Limb (tissue), 2 donors: ENCODE data around the gene FOXS1.
"Not testable (repeated sequence)": the region's sequence is repeated elsewhere in the genome, so short reads cannot be mapped to it uniquely, and the experiment has no call there.

Experiments
- DNase-seq, 2 donors: peaks; one replicate each; pipeline ENCODE4 v3.0.0-alpha.2; 2016; ENCODE audit errors: extremely low spot score in 2 of 2

Gene FOXS1

GRCh38 chr20:31840906-31841816 lies 4.2 kb downstream of the FOXS1 start:
- DNase-seq = no peak

GRCh38 chr20:31839782-31840487 lies 5.5 kb downstream of the FOXS1 start:
- DNase-seq = no peak

GRCh38 chr20:31838646-31839292 lies 6.6 kb downstream of the FOXS1 start:
- no peak for DNase-seq

DNA sequence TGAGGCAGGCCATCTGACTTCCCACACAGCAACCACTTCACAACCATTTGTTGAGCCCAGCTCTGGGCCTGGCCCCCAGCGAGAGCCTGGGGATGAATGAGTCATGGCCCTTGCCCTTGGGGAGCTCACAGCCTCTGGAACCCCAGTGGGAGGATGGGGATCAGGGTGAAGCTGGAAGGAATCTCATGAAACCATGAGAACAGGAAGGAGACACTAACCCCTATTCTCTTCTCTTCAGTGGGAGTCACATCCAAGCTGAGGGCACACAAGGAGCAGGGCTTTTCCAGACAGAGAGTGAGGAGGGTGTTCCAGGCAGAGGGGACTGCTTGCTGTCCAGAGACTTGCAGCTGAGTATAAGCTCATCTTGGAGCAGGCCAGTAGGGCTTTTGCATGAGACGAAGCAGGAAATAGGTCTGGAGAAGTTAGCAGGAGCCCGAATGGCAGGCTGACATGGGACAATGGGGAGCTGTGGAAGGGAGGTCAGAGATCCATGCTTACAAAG lies 7.5 kb downstream of the FOXS1 start:
- no peak for DNase-seq

GRCh38 chr20:31836853-31837608 lies 8.4 kb downstream of the FOXS1 start:
- no peak for DNase-seq

- peak in 1 of 2 donors; percentile 64 for DNase-seq
Observed at GRCh38 chr20:31835977-31836852, 9.2 kb downstream of the FOXS1 start.

GRCh38 chr20:31835554-31835953 lies 9.8 kb downstream of the FOXS1 start:
- no peak for DNase-seq

DNA sequence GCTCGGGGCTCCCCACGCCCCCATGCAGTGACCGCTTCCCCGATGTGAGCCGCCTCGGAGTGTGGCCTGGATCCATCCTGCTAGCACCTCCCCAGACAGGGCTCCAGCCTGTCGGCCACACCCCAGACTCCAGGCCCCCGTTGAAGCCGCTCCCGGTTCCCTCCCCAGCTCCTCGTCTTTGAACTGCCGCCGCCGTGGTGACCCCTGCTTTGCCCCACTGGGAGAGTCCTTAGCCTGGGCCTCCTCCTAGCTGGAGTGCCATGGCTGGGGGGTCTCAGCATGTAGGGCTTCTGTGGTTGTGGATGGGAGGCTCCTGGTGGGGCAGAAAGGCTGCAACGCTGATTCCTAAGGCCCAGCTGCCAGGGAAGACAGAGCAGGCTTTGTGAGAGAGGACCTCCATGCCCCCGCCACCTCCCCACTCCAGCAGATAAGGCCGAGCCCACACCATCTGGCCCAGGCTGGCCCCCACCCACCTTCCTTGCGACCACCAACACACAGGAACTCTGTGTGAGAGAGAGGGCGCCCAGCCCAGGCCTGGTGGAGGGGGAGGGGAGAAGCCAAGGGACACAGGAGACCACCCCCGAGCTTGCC lies 11.4 kb downstream of the FOXS1 start:
- no peak for DNase-seq

GRCh38 chr20:31833130-31833930 lies 12.1 kb downstream of the FOXS1 start:
- peak in 1 of 2 donors; percentile 79 for DNase-seq

- DNase-seq = no peak
Observed at GRCh38 chr20:31831771-31832306, 13.6 kb downstream of the FOXS1 start.

GRCh38 chr20:31831211-31831610 lies 14.2 kb downstream of the FOXS1 start:
- no peak for DNase-seq

- no peak for DNase-seq
Observed at GRCh38 chr20:31830406-31830981, 14.9 kb downstream of the FOXS1 start.

DNA sequence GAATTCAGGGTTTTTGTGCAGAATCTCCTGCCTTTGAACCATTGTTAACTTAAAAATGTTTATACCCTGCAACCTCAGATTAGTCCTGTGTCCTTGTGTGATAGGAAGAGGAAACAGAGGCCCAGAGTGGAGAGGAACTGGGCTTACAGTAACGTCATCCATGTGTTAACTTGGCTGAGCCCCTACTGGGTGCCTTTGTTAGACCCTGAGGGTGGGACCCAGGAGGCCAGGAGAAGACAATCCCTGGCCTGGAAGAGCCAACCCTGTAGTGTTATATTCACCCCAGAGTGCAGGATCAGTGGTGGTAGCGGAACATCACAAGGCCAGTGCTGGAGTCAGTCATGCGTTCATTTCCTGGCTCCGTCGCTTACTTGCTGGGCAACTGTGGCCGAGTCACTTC lies 15.7 kb downstream of the FOXS1 start:
- DNase-seq = no peak

DNA sequence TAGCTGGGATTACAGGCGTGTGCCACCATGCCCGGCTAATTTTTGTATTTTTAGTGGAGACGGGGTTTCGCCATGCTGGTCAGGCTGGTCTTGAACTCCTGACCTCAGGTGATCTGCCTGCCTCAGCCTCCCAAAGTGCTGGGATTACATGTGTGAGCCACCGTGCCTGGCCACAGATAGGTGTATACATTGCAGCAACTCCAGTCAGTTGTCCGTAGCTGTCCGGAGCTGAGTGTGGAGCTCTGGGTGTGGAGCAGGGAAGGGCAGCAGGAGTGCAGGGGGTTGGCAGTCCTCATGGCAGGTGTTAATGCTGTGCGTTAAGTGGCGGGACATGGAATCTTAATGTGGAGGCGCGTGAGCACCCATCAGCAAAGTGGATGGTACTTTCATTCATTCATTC lies 17.4 kb downstream of the FOXS1 start:
- not testable (repeated sequence) for DNase-seq

DNA sequence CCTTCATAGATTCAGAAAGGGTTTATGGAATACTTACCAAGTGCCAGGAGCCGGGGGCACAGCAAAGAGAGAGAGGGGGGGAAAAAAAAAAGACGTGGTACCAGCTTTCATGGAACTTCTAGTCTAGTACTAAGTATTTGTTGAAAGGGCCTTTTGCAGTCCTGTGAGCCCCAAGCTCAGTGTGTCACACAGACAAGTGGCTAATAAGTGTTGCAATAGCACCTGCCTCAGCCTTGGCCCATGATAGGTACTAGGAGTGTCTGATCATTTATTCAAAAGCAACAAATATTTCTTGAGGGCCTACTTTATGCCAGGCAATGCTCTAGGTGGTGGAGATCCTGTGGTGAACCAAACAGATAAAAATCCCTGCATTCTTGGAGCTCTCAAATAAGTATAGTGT lies 18.3 kb downstream of the FOXS1 start:
- DNase-seq = no peak

DNA sequence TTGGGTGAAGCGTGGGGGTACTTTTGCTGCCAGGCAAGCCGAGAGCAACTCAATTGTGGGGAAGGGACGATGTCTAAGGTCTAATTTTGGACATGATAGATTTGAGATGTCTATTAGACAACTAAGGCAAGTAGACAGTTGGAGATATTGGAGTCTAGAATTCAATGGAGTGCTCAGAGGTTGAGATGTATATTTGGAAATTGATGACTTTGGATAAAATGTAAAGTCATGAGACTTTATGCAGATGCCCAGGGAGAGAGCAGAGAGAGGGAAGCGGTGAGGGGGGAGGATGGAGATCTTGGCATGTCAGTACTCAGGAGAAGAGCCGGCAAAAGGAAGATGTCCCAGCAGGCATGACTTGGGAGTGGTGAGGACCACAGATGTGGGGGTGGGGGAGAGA lies 19.3 kb downstream of the FOXS1 start:
- DNase-seq = no peak

DNA sequence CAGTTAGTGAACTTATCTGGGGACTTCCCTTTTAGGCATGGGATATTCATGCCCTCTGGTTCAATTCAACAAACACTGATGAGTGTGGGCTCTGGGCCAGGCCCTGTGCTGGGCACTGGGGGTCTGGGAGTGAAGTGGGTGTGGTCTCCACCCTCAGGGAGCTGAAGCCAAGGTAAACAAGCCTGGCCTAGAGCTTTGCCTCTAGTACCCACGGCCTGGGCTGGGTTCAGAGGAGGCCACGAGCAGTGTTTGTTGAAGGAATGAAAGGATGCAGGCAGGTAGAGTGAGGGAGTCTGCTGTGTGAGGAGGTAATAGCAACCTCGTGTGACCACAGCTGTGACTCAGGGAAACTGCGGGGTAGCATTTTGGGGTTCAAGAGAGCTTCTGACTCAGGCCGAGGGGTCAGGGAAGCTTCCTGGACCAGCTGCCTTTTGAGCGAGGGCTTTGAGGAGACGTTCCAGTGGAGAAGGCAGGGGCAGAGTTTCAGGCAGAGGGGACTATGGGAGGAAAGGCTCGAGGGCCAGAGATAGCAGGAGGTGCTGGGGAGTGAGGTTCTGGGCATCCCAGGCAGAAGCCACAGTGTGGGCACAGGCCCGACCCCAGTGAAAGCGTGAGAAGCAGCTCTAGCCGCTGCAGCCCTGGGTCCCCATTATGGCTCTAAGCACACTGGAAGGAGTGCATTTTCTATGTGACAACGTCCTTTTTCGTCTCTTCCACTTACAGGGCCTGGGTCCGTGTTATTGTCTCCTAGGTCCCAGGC lies 20.7 kb downstream of the FOXS1 start:
- DNase-seq = no peak

DNA sequence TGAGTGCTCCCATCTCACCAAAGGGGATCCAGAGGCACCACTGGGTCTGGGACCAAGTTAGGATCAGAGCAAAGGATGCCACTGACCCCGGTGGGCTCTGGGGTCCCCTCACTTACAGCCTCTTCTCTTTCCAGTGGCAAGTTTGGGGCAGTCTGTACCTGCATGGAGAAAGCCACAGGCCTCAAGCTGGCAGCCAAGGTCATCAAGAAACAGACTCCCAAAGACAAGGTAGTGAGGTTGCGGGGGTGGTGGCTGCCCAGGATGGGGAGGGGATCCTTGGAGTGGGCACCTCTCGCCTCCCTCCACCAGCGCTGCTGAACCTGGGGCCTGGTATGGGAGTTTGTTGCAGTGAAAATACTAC lies 21.3 kb downstream of the FOXS1 start:
- no peak for DNase-seq
